ENCODE data around the gene FUCA1.

FUCA1 gene

GRCh38 chr1:23885222-23885621 is 17.1 kb upstream of the FUCA1 start:
- TF ChIP-seq CTCF (IDR thresholded peaks at IDR 0.05; ENCODE audit: low read depth, low read length, poor library complexity, severe bottlenecking) (no peak), EZH2phosphoT487 (IDR thresholded peaks at IDR 0.05; ENCODE audit: borderline replicate concordance, low read length) (no peak)
- H3K4me1 ChIP-seq (ENCODE audit: control insufficient read depth, low read length): peaks cover 33% of the 10 kb centered on the region
- no peak overlapping the region for H3K4me3 ChIP-seq (ENCODE audit: low read length)
- H4K20me1 ChIP-seq (ENCODE audit: control insufficient read depth, insufficient read depth, low read depth, low read length): no peaks in the 10 kb centered on the region
- no peaks in the 10 kb centered on the region for H3K9me3 ChIP-seq (ENCODE audit: control insufficient read depth, insufficient read depth, low read length)
- H3K79me2 ChIP-seq (ENCODE audit: control insufficient read depth, low read length): peaks cover 15% of the 10 kb centered on the region
- peaks cover 5% of the 10 kb centered on the region for H3K36me3 ChIP-seq (ENCODE audit: control insufficient read depth, low read length)
- H3K27ac ChIP-seq (ENCODE audit: low read depth, low read length): no peak overlapping the region
- H3F3A ChIP-seq (ENCODE audit: control insufficient read depth, insufficient read depth): peaks cover 3% of the 10 kb centered on the region; the same call in 1 of the 2 replicates
- no peaks in the 10 kb centered on the region for H3K9me2 ChIP-seq (replicated peaks; ENCODE audit: control insufficient read depth, low read length)
- H3K4me2 ChIP-seq (ENCODE audit: low read length): no peak overlapping the region
- H3K27me3 ChIP-seq (ENCODE audit: control insufficient read depth, low read length): no peaks in the 10 kb centered on the region

GRCh38 chr1:23882746-23883145 is 14.7 kb upstream of the FUCA1 start:
- Histone ChIP-seq H3K4me3 (ENCODE audit: low read length) (no peak overlapping the region), H3K4me1 (ENCODE audit: control insufficient read depth, low read length) (peaks cover 8% of the 10 kb centered on the region), H3K9me3 (ENCODE audit: control insufficient read depth, insufficient read depth, low read length) (peaks cover 23% of the 10 kb centered on the region), H3K4me2 (ENCODE audit: low read length) (no peak overlapping the region), H3K36me3 (ENCODE audit: control insufficient read depth, low read length) (peaks cover 23% of the 10 kb centered on the region), H3K27ac (ENCODE audit: low read depth, low read length) (no peak overlapping the region), H3K79me2 (ENCODE audit: control insufficient read depth, low read length) (peaks cover 7% of the 10 kb centered on the region), H3K9me2 (replicated peaks; ENCODE audit: control insufficient read depth, low read length) (no peaks in the 10 kb centered on the region), H3F3A (ENCODE audit: control insufficient read depth, insufficient read depth) (no peaks in the 10 kb centered on the region), H3K27me3 (ENCODE audit: control insufficient read depth, low read length) (no peaks in the 10 kb centered on the region), H4K20me1 (ENCODE audit: control insufficient read depth, insufficient read depth, low read depth, low read length) (no peaks in the 10 kb centered on the region)
- TF ChIP-seq CTCF (IDR thresholded peaks at IDR 0.05; ENCODE audit: low read depth, low read length, poor library complexity, severe bottlenecking): no peak
- no peak for TF ChIP-seq EZH2phosphoT487 (IDR thresholded peaks at IDR 0.05; ENCODE audit: borderline replicate concordance, low read length)

GRCh38 chr1:23879809-23880208 is 11.7 kb upstream of the FUCA1 start:
- no peak overlapping the region for H3K4me3 ChIP-seq (ENCODE audit: low read length)
- no peaks in the 10 kb centered on the region for H3F3A ChIP-seq (ENCODE audit: control insufficient read depth, insufficient read depth)
- H3K4me2 ChIP-seq (ENCODE audit: low read length): no peak overlapping the region
- no peaks in the 10 kb centered on the region for H3K79me2 ChIP-seq (ENCODE audit: control insufficient read depth, low read length)
- H3K27me3 ChIP-seq (ENCODE audit: control insufficient read depth, low read length): no peaks in the 10 kb centered on the region
- H3K9me2 ChIP-seq (replicated peaks; ENCODE audit: control insufficient read depth, low read length): no peaks in the 10 kb centered on the region
- no peak overlapping the region for H3K27ac ChIP-seq (ENCODE audit: low read depth, low read length)
- no peaks in the 10 kb centered on the region for H4K20me1 ChIP-seq (ENCODE audit: control insufficient read depth, insufficient read depth, low read depth, low read length)
- H3K9me3 ChIP-seq (ENCODE audit: control insufficient read depth, insufficient read depth, low read length): peaks cover 23% of the 10 kb centered on the region
- H3K4me1 ChIP-seq (ENCODE audit: control insufficient read depth, low read length): no peaks in the 10 kb centered on the region
- peaks cover 32% of the 10 kb centered on the region for H3K36me3 ChIP-seq (ENCODE audit: control insufficient read depth, low read length)
- no peak for TF ChIP-seq CTCF (IDR thresholded peaks at IDR 0.05; ENCODE audit: low read depth, low read length, poor library complexity, severe bottlenecking)
- TF ChIP-seq EZH2phosphoT487 (IDR thresholded peaks at IDR 0.05; ENCODE audit: borderline replicate concordance, low read length): no peak

- Histone ChIP-seq H3K4me2 (ENCODE audit: low read length) (no peak overlapping the region), H3K9me3 (ENCODE audit: control insufficient read depth, insufficient read depth, low read length) (peaks cover 23% of the 10 kb centered on the region), H3K79me2 (ENCODE audit: control insufficient read depth, low read length) (no peaks in the 10 kb centered on the region), H3K27me3 (ENCODE audit: control insufficient read depth, low read length) (no peaks in the 10 kb centered on the region), H3K27ac (ENCODE audit: low read depth, low read length) (no peak overlapping the region), H3K9me2 (replicated peaks; ENCODE audit: control insufficient read depth, low read length) (no peaks in the 10 kb centered on the region), H3F3A (ENCODE audit: control insufficient read depth, insufficient read depth) (no peaks in the 10 kb centered on the region), H3K4me3 (ENCODE audit: low read length) (no peak overlapping the region), H3K4me1 (ENCODE audit: control insufficient read depth, low read length) (no peaks in the 10 kb centered on the region), H3K36me3 (ENCODE audit: control insufficient read depth, low read length) (peaks cover 40% of the 10 kb centered on the region), H4K20me1 (ENCODE audit: control insufficient read depth, insufficient read depth, low read depth, low read length) (no peaks in the 10 kb centered on the region)
- TF ChIP-seq CTCF (IDR thresholded peaks at IDR 0.05; ENCODE audit: low read depth, low read length, poor library complexity, severe bottlenecking): no peak
- TF ChIP-seq EZH2phosphoT487 (IDR thresholded peaks at IDR 0.05; ENCODE audit: borderline replicate concordance, low read length): no peak
Measured at GRCh38 chr1:23878668-23879067, 10.6 kb upstream of the FUCA1 start.
